Activated T-cell treated with anti-CD3 and anti-CD28 coated beads for 1 hour (primary cell): ENCODE data around the gene GPBP1.
"Not testable (repeated sequence)": the region's sequence is repeated elsewhere in the genome, so short reads cannot be mapped to it uniquely, and the experiment has no call there.

Experiments used
- DNase-seq: peaks from one replicate; pipeline ENCODE4 v3.0.0-alpha.2; 2020; ENCODE audit warnings: low read depth

Gene GPBP1

DNA sequence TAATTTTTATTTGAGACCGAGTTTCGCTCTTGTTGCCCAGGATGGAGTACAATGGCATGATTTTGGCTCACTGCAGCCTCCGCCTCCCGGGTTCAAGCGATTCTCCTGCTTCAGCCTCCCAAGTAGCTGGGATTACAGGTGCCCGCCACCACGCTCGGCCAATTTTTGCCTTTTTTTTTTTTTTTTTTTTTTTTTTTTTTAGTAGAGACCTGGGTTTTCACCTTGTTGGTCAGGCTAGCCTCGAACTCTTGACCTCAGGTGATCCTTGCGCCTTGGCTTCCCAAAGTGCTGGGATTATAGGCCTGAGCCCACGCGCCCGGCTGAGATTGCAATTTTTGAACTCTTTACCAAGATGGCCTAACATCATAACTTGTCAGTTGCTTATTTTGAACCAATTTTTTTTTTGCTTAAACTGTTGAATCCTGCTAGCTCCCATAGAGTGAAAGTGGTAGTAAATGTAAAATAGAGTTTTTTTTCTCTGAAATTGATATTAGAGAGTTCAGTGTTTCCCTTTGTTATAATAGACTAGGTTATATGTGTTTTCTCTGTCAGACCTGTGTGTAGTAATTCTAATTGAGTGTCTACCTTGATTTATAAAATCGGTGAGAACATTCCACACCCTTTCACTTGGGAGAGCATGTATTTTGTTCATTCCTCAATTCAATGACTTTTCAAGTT is 3.8 kb downstream of the GPBP1 start:
- no peak for DNase-seq

GRCh38 chr5:57178238-57178637 is 4.4 kb downstream of the GPBP1 start:
- DNase-seq = not testable (repeated sequence)

DNA sequence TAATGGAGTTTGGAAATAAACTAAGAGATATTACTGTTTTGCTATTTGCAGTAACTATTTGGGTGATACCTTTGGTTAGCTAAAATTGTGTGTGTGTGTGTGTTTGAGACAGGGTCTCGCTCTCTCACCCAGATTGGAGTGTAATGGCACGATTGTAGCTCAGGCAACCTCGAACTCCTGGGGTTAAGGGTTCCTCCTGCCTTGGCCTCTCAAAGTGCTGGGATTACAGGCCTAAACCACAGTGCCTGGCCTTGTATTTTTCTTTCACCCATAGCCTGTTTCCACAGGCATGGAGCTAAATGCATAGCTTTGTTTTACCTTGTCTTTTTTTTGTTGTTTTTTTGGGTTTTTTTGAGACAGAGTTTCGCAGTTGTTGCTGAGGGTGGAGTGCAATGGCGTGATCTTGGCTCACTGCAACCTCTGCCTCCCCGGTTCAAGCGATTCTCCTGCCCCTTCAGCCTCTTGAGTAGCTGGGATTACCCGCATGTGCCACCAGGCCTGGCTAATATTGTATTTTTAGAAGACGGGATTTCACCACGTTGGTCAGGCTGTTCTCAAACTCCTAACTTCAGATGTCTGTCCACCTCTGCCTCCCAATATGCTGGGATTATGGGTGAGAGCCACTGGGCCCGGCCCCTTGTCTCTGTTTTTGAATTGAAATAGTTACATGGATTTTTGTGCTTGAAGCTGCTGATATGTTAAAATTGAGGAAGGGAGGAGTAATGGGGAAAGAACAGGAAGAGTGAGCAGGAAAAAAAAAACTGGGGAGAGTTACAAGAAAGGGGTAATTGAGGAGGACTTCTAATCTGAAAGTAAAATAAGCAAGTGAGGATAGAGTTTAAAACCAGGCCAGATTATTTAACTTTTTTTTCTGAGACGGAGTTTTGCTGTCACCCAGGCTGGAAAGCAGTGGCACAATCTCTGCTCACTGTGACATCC is 5.7 kb downstream of the GPBP1 start:
- DNase-seq = no peak

- DNase-seq = no peak
Measured at GRCh38 chr5:57181154-57181553, 7.3 kb downstream of the GPBP1 start.

GRCh38 chr5:57184322-57184721 is 10.5 kb downstream of the GPBP1 start:
- DNase-seq = no peak

DNA sequence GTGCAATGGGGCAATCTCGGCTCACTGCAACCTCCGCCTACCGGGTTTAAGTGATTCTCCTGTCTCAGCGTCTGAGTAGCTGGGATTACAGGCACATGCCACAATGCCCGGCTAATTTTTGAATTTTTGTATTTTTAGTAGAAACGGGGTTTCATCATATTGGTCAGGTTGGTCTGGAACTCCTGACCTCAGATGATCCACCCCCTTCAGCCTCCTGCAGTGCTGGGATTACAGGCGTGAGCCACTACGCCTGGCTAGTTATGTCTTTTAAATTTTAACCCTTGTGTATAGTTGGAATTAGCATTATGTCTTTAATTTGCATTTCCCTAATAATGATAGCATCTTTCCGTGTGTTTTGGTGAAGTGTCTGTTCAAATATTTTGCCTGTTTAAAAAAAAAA is 11.5 kb downstream of the GPBP1 start:
- DNase-seq = no peak

DNA sequence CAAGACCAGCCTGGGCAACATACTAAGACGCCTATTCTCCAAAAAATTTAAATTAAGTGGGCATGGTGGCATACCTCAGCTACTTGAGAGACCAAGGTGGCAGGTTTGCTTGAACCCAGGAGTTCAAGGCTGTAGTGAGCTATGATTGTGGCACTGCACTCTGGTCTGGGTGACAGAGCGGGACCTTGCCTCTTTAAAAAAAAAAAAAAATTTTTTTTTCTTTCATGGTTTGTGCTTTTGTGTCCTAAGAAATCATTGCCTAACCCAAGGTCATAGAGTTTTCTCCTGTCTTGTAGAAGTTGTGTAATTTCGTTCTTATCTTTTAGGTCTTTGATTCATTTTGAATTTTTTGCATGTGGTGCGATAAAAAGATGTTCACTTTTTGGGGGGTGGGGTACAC is 12.3 kb downstream of the GPBP1 start:
- no peak for DNase-seq

- not testable (repeated sequence) for DNase-seq
Measured at GRCh38 chr5:57187977-57188376, 14.1 kb downstream of the GPBP1 start.

DNA sequence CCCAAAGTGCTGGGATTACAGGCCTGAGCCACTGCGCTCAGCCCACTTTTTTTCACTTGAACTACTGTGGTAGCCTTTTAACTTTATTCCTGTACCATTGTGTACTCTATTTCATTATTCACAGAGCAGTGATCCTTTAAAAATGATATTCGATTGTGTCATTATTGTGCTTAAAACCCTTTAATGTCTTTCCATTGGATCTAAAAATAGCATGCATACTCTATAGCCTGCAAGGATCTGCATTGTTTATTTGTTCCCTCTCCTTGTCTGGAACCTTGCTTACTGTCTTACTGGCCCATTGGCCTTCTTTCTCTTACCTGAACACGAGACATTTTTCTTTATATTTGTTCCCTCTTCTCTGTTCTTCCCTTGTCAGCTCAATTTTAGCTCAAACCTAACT is 15.7 kb downstream of the GPBP1 start:
- no peak for DNase-seq

- no peak for DNase-seq
Measured at GRCh38 chr5:57190593-57190992, 16.7 kb downstream of the GPBP1 start.

DNA sequence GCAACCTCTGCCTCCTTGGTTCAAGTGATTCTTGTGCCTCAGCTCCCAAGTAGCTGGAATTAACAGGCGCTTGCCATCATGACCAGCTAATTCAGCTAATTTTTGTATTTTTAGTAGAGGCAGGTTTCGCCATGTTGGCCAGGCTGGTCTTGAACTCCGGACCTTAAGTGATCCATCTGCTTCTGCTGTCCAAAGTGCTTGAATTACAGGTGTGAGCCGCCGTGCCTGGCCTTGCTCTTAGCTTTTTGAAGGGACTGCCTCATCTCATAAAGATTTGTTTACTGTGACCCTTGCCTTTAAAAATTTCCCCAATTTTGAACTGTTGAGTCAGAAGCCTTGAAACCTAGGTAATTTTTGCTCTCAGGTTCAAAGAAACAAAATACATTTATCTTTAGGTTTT is 17.3 kb downstream of the GPBP1 start:
- DNase-seq = no peak

GRCh38 chr5:57191986-57192385 is 18.1 kb downstream of the GPBP1 start:
- no peak for DNase-seq

DNA sequence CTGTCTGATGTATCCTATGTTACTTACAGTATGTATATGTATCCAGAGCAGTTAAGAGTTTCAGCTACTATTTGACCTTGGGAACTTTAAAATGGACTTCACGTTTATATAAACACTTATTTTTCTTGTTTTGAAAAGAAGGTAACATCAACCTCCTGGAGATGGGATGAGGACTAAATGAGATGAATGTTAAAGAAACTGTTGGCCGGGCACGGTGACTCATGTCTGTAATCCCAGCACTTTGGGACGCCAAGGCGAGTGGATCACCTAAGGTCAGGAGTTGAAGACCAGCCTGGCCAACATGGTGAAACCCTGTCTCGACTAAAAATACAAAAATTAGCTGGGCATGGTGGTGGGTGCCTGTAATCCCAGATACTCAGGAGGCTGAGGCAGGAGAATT is 19.0 kb downstream of the GPBP1 start:
- not testable (repeated sequence) for DNase-seq

DNA sequence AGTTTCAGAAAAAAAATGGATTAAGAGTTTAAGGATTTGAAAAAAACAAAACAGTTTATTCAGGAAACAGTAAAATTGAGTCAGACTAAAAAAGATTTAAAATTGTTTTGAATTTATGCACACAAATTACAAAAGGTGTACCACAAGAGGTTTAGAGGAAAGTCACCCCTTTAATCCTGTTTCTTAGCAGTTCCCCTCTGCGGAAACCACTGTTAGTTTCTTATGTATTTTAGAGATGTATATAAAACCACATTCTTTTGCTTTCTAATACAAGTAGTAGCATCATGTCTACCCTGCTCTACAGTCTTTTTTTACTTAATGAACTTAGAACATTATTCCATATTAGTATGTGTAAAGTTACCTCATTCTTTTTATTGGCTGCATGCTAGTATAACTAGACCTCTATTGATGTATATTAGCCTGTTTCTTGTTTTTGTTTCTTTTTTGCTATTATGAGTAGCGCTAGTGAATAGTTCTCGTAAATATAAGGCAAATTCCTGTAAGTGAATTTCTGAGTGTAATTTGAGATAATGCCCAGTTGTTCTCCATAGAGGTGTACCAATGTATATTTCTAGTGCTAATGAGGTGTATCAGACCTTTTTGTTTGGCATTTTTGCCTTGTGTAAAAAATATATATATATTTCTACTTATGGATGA is 20.0 kb downstream of the GPBP1 start:
- no peak for DNase-seq

- no peak for DNase-seq
Measured at GRCh38 chr5:57194653-57195052, 20.8 kb downstream of the GPBP1 start.

DNA sequence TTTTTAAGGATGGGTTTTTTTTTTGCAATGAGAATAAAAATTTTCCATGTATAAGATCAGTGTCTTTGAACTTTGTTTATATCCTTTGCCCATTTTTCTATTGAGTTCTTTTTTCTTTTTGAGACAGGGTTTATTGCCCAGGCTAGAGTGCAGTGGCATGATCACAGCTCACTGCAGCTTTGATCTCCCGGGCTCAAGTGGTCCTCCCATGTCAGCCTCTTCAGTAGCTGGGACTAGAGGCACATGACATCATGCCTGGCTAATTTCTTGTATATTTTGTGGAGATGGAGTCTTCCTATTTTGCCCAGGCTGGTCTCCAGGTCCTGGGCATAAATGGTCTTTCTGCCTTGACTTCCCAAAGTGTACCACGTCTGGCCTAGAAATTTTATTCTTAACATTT is 21.2 kb downstream of the GPBP1 start:
- DNase-seq = no peak

DNA sequence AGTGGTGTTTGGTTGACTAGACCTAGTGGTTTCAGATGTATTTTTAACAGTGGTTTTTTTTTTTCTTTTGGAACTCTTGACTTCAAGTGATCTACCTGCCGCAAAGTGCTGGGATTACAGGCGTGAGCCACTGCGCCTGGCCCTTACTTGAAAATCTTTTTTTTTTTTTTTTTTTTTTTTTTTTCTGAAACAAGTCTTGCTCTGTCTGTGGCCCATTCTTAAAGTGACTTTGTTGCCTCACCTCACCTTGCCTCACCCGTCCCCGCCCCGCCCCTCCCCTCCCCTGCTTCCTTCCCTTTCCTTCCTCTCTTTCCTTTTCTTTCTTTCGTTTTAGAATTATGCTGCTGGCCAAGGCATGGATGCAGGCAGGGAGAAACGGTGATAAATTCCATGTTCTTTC is 26.0 kb downstream of the GPBP1 start:
- DNase-seq = no peak

DNA sequence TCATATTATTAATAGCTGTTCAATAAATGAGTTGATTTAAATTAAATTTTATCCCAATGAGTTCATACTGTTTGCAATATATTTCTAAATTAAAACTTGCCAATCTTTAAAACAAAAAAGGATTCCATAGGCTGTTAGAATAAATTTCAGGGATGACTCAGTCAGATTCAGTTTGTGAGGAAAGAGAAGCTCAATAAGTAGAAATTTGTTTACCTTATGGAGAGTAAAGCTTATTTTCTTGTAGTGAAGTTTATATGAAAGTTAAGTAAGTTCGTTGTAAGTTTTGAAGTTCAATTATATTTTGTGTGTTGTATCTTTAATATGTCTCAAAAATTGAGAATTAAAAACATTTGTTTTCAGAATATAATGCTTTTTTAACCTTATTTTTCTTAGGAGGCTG is 29.0 kb downstream of the GPBP1 start:
- DNase-seq = no peak

GRCh38 chr5:57207007-57207653 is 33.3 kb downstream of the GPBP1 start:
- no peak for DNase-seq

DNA sequence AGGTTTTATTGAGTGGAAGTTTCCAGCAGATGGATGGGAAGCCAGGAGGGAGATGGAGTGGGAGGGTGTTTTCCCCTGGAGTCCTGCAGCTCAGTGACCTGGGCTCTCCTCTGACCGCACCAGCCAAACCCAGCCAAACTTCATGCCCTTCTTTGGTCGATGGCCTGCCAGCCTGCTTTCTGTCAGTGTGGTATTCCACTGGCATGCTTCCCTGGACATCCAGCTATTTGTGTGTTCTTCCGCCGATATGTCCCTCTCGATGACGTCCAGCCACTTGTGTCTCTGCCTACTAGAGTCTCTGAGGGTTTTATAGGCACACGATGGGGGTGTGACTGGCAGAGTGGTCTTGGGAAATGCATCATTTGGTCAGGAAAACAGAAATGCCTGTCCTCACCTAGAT is 33.8 kb downstream of the GPBP1 start:
- no peak for DNase-seq

DNA sequence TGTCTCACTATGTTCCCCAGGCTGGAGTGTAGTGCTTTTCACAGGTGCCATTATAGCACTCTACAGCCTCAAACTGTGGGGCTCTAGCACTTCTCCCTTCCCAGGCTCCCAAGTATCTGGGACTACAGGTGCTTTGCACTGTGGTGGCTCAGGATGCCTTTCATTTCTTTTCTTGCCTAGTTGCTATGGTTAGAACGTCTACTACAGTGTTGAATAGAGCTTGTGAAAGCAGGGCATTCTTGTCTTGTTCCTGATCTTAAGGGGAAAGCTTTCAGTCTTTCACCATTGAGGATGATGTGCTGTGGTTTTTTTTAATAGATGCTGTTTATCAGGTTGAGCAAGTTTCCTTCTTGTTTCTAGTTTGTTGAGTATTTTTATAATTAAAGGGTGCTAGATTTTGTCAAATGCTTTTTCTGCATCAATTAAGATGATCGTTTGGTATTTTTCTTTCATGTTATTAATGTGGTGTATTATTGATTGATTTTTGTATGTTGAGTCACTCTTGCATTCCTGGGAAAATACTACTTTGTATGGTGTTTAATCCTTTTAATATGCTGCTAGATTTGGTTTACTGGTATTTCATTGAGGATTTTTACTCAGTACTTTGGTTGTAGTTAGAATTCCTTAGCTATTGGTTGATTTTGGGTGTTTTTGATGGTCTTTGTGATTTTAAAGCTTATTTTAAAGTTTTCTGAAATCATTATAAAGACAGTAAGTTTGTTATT is 35.6 kb downstream of the GPBP1 start:
- no peak for DNase-seq

DNA sequence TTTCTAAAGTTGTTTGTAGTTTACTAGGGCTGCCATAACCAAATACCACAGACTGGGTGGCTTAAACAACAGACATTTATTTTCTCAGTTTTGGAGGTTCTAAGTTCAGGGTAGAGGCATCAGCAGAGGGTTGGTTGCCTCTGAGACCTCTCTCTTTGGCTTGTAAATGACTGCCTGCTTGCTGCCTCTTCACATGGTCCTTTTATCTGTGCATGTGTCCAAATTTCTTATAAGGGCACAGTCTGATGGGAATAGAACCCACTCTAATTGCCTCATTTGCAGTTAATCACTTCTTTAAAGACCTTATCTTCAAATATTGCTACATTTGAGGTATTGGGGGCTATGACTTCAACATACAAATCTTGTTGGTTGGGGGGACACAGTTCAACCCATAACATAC is 36.8 kb downstream of the GPBP1 start:
- no peak for DNase-seq
